COLO668 (cell line): ENCODE measurements around the gene SLC7A14.
A peak's percentile ranks its signal among the peaks of the same experiment; 100 is the strongest.

ENCODE experiments used
- DNase-seq: peaks from one replicate; lab custom pipeline; 2025; ENCODE audit not compliant: unreplicated experiment; lab: John Stamatoyannopoulos, UW

The SLC7A14 gene

GRCh38 chr3:170431054-170431453 is 154.8 kb downstream of the SLC7A14 start:
- DNase-seq: no peak

DNA sequence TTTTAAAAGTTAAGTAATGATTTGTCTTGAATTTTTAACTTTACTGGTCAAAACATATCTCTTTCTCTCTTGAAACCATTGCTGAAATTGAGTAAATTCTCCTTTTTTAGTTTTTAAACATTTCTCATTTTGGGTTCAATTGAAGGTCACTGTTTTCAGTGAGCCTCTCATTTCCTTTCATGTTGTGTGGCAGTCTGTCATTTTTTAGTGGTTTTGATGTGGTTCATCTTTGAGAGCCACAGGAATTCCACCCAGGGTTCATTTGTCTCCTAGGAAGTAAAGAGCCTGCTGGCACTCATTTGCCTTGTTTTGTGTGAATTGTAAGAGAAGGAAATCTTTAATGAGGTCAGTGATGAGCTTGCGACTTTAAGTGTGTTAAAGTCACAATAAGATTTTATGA is 156.8 kb downstream of the SLC7A14 start:
- DNase-seq: no peak

DNA sequence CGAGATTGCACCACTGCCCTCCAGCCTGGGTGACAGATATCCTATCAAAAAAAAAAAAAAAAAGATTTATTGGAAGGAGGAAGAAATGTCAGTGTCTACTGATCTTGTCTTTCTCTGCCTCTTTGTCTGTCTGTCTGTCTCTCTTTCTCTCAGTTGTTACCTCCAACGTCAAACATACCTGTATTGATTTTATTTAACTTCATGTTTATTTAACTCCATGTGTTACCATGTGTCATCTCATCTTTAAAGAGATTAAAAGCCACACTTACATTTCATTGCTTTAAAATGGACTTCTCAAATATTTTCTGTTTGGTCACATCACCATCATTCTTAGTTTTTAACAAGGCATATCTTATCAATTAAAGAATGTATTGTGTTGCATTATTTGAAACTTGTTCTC is 157.8 kb downstream of the SLC7A14 start:
- no peak for DNase-seq

- no peak for DNase-seq
Measured at GRCh38 chr3:170426240-170426797, 159.6 kb downstream of the SLC7A14 start.

- DNase-seq: no peak
Measured at GRCh38 chr3:170425491-170426239, 160.2 kb downstream of the SLC7A14 start.

GRCh38 chr3:170424879-170425278 is 161.0 kb downstream of the SLC7A14 start:
- no peak for DNase-seq

DNA sequence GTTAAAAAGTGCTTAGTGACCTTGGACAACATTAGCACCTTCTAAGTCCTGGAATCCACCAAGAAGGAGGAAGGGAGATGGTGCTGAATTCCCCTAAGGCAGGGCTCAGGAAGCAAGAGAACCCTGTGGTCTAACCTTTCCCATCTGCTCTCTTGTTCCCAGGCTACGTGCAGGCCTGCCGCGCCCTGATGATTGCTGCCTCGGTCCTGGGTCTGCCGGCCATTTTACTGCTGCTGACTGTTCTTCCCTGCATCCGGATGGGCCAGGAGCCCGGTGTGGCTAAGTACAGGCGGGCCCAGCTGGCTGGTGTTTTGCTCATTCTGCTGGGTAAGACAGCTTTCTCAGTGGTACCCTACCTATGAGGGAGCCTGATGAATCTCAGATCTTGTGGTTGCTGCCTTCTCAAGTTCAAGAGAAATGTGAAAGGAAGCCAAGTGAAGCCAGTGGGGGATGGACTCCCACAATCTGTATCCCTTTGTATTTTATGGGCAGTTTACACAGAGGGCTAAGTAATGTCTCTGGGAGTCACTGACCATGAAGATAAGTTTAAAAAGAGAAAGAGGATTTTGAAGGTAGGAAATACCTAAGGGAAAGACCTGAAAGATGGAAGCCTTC is 162.8 kb downstream of the SLC7A14 start:
- DNase-seq: no peak

GRCh38 chr3:170421758-170422157 is 164.1 kb downstream of the SLC7A14 start:
- no peak for DNase-seq

GRCh38 chr3:170421111-170421641 is 164.7 kb downstream of the SLC7A14 start:
- DNase-seq: no peak

DNA sequence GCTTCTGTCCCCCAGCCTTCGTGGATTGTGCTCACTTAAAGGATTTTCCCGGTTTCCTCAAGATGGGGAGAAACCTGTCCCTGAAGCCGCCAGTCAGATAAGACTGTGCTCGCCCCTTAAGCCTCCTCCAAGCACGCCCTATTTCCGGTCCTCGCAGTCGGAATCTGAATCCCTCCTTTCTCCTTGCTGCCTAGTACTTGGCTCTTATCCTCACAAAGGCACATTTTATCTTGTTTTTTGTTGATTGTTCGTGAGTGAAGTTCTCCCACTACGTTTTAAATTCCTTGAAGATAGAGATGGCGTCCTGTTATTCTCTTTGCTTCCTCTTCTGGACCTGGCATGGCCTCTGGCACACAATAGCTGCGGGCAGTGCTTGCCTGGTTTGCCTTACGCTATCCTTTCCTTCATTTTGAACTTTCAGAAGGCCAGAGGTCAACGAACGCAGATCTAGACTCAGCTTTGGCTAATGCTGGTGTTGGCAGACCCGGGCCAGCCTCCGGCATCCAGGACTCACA is 165.5 kb downstream of the SLC7A14 start:
- no peak for DNase-seq

DNA sequence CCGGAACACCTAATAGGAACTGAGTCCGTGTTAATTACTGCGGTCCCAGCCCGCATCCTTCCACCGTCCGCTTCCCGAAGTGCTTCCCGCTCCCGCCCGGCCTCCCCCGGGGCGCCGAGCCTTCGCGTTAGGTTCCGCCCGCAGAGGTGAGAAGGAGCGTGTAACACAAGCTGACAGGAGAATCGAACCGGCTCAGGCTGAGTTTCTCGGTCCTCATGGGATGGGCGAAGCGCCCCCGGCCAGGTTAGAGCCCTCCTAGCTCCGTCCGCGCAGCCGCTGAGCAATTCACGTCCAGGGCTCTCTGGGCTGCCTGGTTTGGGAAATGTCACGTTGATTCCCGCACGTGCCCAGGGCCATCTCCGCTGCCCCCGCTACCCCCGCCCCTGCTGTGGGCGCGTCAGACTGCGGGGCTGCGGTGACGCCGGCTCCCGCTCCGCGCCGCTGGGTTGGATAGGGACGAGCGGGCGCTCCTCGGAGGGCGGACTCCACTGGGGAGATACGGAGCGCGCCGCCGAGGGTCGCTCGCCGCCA is 166.3 kb downstream of the SLC7A14 start:
- DNase-seq: no peak

DNA sequence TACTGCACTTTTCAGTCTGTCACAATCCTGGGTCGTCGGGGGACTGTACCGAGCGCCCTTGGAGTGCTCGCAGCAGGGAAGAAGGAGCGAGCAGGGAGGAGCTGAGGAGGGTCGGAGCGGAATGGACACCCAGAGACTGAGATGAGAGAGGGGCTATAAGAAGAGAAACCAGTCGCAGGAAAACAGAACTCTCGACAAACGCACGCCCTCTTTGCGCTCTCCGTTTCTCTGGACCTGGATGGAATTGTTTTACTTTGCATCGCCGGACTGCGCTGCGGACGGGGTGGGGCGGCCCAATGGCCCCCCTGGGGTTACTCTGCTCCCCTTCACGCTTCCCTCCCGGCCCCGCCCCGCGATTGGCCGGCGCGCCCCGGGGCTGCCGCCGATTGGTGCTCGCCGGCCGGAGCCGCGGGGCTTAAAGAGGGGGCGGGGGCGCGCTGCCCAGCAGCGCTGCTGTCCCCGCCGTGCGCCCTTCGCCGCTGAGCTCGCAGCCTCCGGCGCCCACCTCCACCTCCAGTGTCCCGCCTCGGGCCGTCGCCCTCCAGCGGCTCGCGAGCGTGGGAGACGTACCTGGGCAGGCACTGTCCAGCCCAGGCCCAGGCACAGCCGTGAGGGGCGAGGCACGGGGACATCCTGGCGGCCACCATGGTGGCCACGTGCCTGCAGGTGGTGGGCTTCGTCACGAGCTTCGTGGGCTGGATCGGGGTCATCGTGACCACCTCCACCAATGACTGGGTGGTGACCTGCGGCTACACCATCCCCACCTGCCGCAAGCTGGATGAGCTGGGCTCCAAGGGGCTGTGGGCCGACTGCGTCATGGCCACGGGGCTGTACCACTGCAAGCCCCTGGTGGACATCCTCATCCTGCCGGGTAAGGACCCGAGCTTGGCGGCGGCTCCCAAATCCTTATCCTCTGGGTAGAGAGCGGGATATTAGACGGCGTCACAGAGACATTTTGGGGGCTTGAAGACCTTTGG is 167.2 kb downstream of the SLC7A14 start, which contains the start of gene CLDN11:
Gene CLDN11 (plus strand): TSS at position 447 of the 977 bp plus-strand sequence. CDS start 199 bp downstream, at position 646.
- peak; percentile 58 for DNase-seq

DNA sequence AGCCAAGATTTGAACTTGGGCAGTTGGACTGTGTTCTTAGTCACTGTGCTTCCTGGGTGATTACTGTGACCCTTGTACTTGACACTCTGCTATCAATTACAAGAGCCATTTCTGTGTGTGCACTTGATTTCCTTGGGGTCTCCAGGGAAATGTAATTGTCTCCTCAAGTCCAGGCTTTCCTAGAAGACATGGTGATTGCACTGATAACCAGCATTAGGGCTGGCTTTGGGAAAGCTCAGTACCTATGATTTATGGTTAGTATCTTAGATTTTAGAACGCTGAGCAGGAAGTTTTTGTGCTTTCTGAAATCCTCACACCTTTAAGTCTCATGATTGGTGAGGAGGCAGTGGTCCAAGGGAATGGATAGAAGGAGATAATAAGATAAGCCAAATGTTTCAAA is 168.8 kb downstream of the SLC7A14 start:
- no peak for DNase-seq

DNA sequence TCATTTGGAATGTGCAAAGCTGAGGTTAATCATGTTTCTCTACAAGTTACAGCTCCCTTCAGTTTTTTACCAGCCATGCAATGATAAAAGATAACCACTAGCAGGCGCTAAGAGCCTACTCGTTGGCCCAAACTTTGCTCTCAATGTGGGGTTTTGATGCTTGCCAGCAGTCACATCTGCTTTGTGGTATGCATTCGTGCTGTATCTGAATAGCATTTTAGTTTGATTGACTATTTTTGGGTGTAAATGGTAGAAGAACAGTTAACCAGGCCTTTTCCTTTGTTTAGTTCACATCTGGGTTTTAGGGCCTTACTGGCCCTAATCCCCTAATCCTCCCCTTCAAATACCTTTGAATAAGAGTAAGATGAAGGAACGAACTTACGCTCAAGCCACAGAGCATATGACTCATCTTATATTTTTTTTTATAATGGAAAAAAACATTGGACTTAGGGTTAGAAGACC is 171.6 kb downstream of the SLC7A14 start:
- DNase-seq: peak; percentile 21

DNA sequence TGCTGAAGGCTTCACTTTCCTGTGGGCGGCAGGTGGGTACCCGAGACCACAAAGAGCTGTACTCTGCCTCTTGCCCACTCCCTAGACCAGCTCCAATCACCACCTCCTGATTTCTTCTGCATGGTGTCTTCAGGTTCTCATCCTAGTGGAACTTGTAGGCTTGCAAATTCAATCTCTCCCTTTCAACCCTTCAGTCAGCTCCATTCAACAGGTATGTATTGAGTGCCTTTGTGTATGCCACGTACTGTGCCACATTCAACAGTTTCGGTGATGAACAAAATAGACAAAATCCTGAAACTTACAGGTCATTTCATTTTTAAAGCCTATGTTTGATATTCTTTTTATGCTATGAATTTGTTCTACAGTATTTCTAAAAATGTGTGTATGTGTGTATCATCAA is 172.6 kb downstream of the SLC7A14 start:
- no peak for DNase-seq

DNA sequence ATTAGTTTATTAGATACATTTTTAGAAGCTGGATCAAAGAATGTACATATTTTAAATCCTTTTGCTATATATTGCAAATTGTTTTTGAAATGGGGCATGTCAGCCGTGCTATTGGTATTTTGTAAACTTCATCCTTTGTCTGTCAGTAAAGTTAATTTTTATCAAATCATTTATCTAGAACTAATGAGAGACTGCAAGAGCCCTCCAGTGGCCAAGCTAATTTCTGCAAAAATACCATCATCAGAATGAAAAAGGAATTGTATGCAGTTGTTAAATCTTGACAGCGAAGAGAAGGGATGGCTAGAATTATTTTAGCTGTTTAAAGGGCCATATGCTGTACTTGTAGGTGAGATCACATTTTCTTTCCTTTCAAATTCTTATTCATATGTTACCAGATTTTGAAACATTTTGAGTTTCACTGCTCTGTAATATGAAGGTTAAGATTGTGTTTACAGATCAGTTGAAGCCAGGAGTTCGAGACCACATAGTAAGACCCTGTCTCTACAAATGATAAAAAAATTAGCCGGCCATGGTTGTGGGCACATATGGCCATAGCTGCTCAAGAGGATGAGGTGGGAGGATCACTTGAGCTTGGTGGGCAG is 175.3 kb downstream of the SLC7A14 start:
- DNase-seq: no peak
